H1 (cell line): ENCODE results near the gene SPATS2L.

Experiments used
- EZH2 ChIP-seq: fragments of 200-600 bp; sonication (generic); IDR thresholded peaks from 2 replicates; pipeline ENCODE4 v1.7.1; 2012; ENCODE audit warnings: low read depth, mild to moderate bottlenecking, moderate library complexity, low read length, inconsistent platforms; ENCODE audit not compliant: severe bottlenecking
- POLR2A ChIP-seq, 2 experiments: IDR thresholded peaks; 1 replicate in 1 of 2; 2 replicates in 1 of 2; pipeline ENCODE4 v1.6.1; 2011; ENCODE audit warnings: low read depth in 2 of 2, low read length in 2 of 2, mild to moderate bottlenecking in 2 of 2; ENCODE audit errors: control extremely low read depth in 1 of 2
- TF ChIP-seq, protein P1 (sequence below), 3 experiments: IDR thresholded peaks; 1 replicate in 2 of 3; 2 replicates in 1 of 3; pipeline versions ENCODE4 v1.5.1 to v1.6.1; 2011; ENCODE audit warnings: low read length in 3 of 3, mild to moderate bottlenecking in 3 of 3, inconsistent platforms in 2 of 3, low read depth in 1 of 3, moderate library complexity in 1 of 3; ENCODE audit not compliant: insufficient read depth in 1 of 3; ENCODE audit errors: control extremely low read depth in 1 of 3

DNA sequence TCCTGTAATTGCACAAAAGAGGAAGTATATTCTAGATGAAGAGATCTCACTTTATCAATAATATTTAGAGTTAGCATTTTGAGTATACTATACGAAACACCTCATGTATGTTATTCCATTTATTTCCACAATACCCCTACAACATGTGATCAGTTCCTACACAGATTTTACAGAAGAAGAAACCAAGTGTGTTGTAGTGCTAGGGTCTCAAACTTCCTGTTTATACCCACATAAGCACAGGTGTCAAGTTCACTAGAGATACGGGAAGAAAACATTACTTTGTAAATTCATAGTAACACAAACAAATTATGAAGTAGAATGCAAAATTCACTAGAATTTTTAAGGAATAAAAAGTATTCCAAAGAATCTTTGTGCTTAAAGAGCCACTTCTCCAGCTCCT lies 157.0 kb downstream of the SPATS2L start:
- TF ChIP-seq POLR2A (IDR thresholded peaks at IDR 0.05; ENCODE audit: control extremely low read depth in 1 of 2, low read depth in 2 of 2, low read length in 2 of 2) (no peak), EZH2 (no peak)
- TF ChIP-seq, protein P1, sequence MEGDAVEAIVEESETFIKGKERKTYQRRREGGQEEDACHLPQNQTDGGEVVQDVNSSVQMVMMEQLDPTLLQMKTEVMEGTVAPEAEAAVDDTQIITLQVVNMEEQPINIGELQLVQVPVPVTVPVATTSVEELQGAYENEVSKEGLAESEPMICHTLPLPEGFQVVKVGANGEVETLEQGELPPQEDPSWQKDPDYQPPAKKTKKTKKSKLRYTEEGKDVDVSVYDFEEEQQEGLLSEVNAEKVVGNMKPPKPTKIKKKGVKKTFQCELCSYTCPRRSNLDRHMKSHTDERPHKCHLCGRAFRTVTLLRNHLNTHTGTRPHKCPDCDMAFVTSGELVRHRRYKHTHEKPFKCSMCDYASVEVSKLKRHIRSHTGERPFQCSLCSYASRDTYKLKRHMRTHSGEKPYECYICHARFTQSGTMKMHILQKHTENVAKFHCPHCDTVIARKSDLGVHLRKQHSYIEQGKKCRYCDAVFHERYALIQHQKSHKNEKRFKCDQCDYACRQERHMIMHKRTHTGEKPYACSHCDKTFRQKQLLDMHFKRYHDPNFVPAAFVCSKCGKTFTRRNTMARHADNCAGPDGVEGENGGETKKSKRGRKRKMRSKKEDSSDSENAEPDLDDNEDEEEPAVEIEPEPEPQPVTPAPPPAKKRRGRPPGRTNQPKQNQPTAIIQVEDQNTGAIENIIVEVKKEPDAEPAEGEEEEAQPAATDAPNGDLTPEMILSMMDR (IDR thresholded peaks at IDR 0.05; ENCODE audit: control extremely low read depth in 1 of 3, insufficient read depth in 1 of 3, low read depth in 1 of 3, low read length in 3 of 3) = no peak
